Adrenal gland (tissue), 5 donors: ENCODE data around the gene TTLL5.

Experiments used
- POLR2A ChIP-seq, 2 donors: fragments of 450-650 bp; IDR thresholded peaks; one replicate each; pipeline ENCODE4 v1.6.1; 2017; ENCODE audit warnings: antibody characterized with exemption in 2 of 2, mild to moderate bottlenecking in 2 of 2, moderate library complexity in 1 of 2
- TF ChIP-seq, protein P1 (sequence below), 6 experiments: fragments of 450-650 bp in 4 of 6; fragments of 200-600 bp in 2 of 6; sonication (generic) in 1 of 6; IDR thresholded peaks; 1 replicate in 5 of 6; 2 replicates in 1 of 6; pipeline versions ENCODE4 v1.5.1 to v1.8.0; 2016 to 2021; ENCODE audit warnings: antibody characterized with exemption in 6 of 6, mild to moderate bottlenecking in 2 of 6, moderate library complexity in 1 of 6
- donor health status: DM: no; HTN: no; CAD: no.

DNA sequence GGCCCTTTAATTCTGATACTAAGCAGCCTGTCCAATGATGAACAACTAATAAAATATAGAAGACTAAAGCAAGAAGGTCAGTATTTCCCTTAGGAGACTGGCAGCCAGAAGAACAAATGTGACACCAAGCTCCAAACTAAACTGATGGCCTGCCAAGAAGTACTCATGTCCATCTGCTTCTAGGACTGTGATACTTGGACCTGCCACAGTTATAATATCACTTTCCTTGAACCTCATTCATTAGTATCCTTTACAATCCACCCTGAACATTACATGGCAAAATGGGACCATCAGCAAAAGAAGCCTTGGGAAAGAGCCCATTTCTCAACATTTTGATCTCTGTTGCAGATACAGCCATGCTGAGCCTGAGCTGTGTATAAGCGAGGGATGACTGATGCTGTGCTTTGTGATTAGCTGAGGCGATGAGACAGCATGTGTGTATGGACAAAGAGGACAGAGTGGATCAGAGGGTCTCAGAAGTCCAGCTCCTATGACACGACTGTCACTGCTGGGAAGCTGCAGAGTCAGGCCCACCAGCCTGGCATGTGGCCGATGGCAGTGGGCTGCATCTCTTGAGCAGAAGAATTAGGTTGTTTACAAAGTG is 246.8 kb downstream of the TTLL5 start:
- TF ChIP-seq POLR2A (IDR thresholded peaks at IDR 0.05): no peak
- TF ChIP-seq, protein P1, sequence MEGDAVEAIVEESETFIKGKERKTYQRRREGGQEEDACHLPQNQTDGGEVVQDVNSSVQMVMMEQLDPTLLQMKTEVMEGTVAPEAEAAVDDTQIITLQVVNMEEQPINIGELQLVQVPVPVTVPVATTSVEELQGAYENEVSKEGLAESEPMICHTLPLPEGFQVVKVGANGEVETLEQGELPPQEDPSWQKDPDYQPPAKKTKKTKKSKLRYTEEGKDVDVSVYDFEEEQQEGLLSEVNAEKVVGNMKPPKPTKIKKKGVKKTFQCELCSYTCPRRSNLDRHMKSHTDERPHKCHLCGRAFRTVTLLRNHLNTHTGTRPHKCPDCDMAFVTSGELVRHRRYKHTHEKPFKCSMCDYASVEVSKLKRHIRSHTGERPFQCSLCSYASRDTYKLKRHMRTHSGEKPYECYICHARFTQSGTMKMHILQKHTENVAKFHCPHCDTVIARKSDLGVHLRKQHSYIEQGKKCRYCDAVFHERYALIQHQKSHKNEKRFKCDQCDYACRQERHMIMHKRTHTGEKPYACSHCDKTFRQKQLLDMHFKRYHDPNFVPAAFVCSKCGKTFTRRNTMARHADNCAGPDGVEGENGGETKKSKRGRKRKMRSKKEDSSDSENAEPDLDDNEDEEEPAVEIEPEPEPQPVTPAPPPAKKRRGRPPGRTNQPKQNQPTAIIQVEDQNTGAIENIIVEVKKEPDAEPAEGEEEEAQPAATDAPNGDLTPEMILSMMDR (IDR thresholded peaks at IDR 0.05): no peak
